Measurements from ENCODE around the gene PLEKHS1. TPM values are rescaled to one million over a fixed set of nuclear protein-coding genes. Genes with fewer than 3 reads are reported as not detected.

PLEKHS1 gene
- total RNA-seq: under 0.01 TPM in 1 of 2 replicates, not detected in the other

GRCh38 chr10:113751181-113751732 lies at the start of gene PLEKHS1:
Gene PLEKHS1, plus strand, starts transcription at chr10:113751682. Its CDS starts 3,596 bp downstream, at chr10:113755278.

Other genes starting within 250 kb of the PLEKHS1 start
- gene HABP2, start 198.6 kb upstream of the PLEKHS1 start, total RNA-seq: not detected in 2 replicates
- not detected in 2 replicates for gene NRAP, start 87.6 kb upstream of the PLEKHS1 start, total RNA-seq
- gene CASP7, start 71.8 kb upstream of the PLEKHS1 start, total RNA-seq: 29.2 and 35.6 TPM in 2 replicates
- gene DCLRE1A, start 102.4 kb downstream of the PLEKHS1 start, total RNA-seq: 4.8 and 8.3 TPM in 2 replicates
- gene NHLRC2, start 103.0 kb downstream of the PLEKHS1 start, total RNA-seq: 8.4 and 12.8 TPM in 2 replicates